Measurements from ENCODE around the gene STARD7.
"Not testable (repeated sequence)": the region's sequence is repeated elsewhere in the genome, so short reads cannot be mapped to it uniquely, and the experiment has no call there.

STARD7 gene, protein sequence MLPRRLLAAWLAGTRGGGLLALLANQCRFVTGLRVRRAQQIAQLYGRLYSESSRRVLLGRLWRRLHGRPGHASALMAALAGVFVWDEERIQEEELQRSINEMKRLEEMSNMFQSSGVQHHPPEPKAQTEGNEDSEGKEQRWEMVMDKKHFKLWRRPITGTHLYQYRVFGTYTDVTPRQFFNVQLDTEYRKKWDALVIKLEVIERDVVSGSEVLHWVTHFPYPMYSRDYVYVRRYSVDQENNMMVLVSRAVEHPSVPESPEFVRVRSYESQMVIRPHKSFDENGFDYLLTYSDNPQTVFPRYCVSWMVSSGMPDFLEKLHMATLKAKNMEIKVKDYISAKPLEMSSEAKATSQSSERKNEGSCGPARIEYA

DNA sequence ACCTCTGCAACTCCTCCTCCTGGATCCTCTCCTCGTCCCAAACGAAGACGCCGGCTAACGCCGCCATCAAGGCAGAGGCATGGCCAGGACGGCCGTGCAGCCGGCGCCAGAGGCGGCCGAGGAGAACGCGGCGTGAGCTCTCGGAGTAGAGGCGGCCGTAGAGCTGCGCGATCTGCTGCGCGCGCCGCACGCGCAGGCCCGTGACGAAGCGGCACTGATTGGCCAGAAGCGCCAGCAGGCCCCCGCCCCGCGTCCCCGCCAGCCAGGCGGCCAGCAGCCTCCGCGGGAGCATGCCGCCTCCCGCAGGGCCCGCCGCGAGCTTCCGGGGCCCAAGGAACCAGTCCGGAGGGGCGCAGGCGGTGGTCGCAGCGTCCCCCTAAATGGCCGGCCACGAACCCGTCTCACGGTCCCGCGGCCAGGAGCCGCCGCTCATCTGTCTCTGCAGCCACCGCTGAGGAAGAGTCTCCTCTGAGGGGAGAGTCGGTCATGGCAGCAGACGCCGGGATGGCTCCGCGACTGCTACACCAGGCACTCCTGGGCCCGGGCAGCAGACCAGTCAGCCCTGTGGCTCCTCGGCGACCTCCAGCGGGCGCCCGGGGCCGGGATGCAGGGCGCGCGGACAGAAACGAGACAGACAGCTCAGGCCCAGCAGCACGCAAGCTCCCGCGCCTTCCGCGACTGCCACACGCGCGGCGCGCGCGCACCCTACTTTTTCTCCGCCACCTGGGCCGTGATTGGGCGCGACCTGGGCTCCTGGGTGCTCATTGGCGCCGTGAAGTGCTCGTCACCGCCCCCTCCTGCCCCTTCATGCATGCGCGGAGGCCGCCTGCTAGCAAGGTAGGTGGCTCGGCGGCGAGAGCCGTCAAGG is at the start of gene STARD7:
Gene STARD7, minus strand, starts transcription at position 685 of the 868 bp plus-strand sequence. Its CDS starts 393 bp downstream, at position 292.
- peak; percentile 95 for DNase-seq (ENCODE audit: low read depth)
- peak within 1 kb of the TSS; percentile 87 for H3K4me3 ChIP-seq (ENCODE audit: low read depth, low read length)

DNA sequence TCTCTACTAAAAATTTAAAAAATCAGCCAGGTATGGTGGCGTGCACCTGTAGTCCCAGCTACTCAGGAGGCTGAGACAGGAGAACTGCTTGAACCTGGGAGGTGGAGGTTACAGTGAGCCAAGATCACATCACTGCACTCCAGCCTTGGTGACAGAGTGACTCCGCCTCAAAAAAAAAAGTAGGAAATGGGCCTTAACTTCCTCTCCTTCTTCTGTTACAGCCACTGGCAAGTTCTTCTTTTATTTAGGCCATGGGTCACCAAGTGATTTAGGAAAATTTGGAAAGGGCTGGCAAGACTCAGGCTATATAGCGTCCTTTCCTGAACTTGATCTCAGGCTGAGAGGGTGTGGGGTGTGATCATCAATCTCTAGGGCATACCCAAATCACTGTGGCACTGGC is 49.1 kb upstream of the STARD7 start:
- DNase-seq (ENCODE audit: low read depth): not testable (repeated sequence)

GRCh38 chr2:96256611-96257113 is 48.0 kb upstream of the STARD7 start:
- H3K4me3 ChIP-seq (ENCODE audit: low read depth, low read length): no peak overlapping the region
- no peak for DNase-seq (ENCODE audit: low read depth)

More for the DNA sequence above, 49.1 kb upstream of the STARD7 start:
- H3K4me3 ChIP-seq (ENCODE audit: low read depth, low read length): not testable (repeated sequence)

DNA sequence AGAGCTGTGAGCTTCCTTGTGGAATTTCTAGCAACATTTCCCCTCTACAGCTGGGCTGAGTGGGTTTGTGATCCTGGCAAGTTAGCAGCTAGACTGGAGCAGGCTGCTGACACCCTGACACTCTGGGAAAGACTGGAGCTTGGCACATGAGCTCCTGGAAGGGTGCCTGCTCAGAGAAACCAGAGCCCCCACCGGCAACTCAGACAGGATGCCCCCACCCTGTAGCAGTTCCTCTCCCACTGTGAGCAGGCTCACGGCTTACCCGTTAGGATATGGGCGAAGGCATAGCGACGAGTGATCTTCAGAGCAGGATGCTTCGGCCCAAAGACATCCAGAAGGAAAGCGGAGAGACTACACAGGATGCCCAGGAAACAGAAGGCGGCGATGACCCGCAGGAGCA is 45.9 kb upstream of the STARD7 start:
- no peak overlapping the region for H3K4me3 ChIP-seq (ENCODE audit: low read depth, low read length)
- no peak for DNase-seq (ENCODE audit: low read depth)

DNA sequence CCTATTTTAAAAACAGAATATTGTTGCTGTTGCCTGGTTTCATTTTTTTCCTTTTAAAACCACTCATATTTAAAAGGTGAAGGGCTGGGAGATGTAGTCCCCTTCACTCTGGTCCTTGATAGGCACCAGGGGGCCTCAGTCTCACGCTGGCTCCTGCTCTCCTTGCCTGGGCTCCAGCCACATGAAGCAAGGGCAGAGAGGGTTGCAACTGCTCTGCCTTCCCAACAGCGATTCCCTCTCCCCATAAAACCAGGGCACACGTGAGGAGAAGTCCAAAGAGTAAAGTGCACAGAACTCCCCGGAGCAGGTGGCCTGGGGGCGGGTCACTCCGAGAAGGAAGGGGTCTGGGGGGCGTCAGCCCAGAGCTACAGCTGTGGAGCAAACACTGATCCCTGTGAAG is 44.4 kb upstream of the STARD7 start:
- H3K4me3 ChIP-seq (ENCODE audit: low read depth, low read length): no peak overlapping the region
- no peak for DNase-seq (ENCODE audit: low read depth)

GRCh38 chr2:96252526-96252925 is 43.9 kb upstream of the STARD7 start:
- no peak for DNase-seq (ENCODE audit: low read depth)
- no peak overlapping the region for H3K4me3 ChIP-seq (ENCODE audit: low read depth, low read length)

- DNase-seq (ENCODE audit: low read depth): peak; percentile 76
- H3K4me3 ChIP-seq (ENCODE audit: low read depth, low read length): no peak overlapping the region
Observed at GRCh38 chr2:96251721-96252292, 43.2 kb upstream of the STARD7 start.

GRCh38 chr2:96250188-96250587 is 41.6 kb upstream of the STARD7 start:
- DNase-seq (ENCODE audit: low read depth): no peak
- no peak overlapping the region for H3K4me3 ChIP-seq (ENCODE audit: low read depth, low read length)

- DNase-seq (ENCODE audit: low read depth): no peak
- no peak overlapping the region for H3K4me3 ChIP-seq (ENCODE audit: low read depth, low read length)
Observed at GRCh38 chr2:96249654-96250053, 41.0 kb upstream of the STARD7 start.

DNA sequence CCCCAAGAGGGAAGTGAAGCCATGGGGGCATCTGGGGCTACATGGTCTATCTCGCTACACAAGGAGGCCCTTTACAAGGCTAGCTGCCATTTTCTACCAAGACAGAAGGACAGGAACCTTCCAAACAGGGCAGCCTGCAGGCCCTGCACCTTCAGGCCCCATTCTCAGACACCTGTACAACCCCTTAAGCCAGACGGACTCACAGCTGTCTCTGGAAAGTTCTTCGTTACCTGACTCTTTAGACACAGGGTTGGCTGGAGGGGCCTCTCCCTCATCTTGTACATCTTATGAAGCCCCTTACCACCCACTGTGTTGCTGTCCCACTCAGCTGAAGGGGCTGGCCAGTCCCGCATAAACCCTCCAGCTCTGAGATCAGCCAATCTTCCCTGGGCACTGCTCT is 40.0 kb upstream of the STARD7 start:
- no peak overlapping the region for H3K4me3 ChIP-seq (ENCODE audit: low read depth, low read length)
- no peak for DNase-seq (ENCODE audit: low read depth)

GRCh38 chr2:96247896-96248295 is 39.3 kb upstream of the STARD7 start:
- H3K4me3 ChIP-seq (ENCODE audit: low read depth, low read length): no peak overlapping the region
- no peak for DNase-seq (ENCODE audit: low read depth)

- no peak for DNase-seq (ENCODE audit: low read depth)
- no peak overlapping the region for H3K4me3 ChIP-seq (ENCODE audit: low read depth, low read length)
Observed at GRCh38 chr2:96247009-96247408, 38.4 kb upstream of the STARD7 start.

- H3K4me3 ChIP-seq (ENCODE audit: low read depth, low read length): no peak overlapping the region
- no peak for DNase-seq (ENCODE audit: low read depth)
Observed at GRCh38 chr2:96245609-96246390, 37.2 kb upstream of the STARD7 start.

GRCh38 chr2:96243843-96244242 is 35.2 kb upstream of the STARD7 start:
- DNase-seq (ENCODE audit: low read depth): no peak
- H3K4me3 ChIP-seq (ENCODE audit: low read depth, low read length): no peak overlapping the region

DNA sequence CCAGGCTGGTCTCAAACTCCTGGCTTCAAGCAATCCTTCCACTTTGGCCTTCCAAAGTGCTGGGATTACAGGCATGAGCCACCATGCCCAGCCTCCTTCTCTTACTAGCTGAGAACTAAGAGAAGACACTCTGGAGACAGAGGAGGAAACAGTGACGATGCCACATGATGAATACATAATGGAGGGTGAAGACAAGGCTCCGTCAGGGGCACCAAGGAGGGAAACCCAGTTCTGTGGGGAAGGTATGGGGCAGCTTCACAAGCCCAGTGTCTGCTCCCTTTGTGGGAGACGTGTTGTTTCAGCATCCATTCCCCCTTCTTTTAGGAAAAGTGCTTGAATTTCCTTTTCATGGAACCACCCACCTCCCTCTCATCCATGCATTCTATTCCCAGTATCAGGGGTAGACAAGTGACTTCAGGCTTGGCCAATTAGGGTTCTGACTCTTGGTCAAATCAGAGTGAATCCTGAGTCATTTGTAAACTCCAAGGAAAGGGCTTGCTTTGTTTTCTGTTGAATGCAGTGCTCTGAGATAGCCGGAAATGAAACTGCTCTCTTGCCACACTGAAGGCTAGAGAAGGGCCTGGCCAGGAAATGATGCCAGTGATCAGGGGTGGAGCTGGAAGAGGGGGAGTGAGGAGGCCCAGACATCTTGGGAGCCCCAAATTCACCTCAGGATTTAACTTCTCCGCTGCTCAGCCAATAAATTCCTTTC is 33.4 kb upstream of the STARD7 start:
- DNase-seq (ENCODE audit: low read depth): no peak
- H3K4me3 ChIP-seq (ENCODE audit: low read depth, low read length): no peak overlapping the region

DNA sequence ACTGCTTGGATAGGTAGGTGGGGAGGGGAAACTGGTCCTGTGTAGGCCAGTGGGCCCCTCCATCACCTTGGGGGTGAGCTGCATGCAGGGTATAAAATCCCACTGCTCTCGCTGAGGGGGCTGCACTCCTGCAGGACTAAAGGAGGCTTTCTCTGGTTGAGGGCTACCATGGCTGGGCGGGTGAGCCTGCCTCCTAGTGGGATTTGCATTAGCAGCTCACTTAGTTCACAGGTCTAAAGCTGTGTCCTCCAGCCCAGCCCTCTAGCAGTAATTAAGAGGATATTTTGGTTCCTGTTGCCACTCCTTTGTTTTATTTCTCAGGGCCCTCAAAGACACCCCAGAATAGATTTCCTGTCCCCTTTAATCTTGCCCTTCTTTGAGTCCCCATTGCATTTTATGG is 32.6 kb upstream of the STARD7 start:
- no peak for DNase-seq (ENCODE audit: low read depth)
- no peak overlapping the region for H3K4me3 ChIP-seq (ENCODE audit: low read depth, low read length)

- H3K4me3 ChIP-seq (ENCODE audit: low read depth, low read length): no peak overlapping the region
- no peak for DNase-seq (ENCODE audit: low read depth)
Observed at GRCh38 chr2:96240341-96241038, 31.9 kb upstream of the STARD7 start.

DNA sequence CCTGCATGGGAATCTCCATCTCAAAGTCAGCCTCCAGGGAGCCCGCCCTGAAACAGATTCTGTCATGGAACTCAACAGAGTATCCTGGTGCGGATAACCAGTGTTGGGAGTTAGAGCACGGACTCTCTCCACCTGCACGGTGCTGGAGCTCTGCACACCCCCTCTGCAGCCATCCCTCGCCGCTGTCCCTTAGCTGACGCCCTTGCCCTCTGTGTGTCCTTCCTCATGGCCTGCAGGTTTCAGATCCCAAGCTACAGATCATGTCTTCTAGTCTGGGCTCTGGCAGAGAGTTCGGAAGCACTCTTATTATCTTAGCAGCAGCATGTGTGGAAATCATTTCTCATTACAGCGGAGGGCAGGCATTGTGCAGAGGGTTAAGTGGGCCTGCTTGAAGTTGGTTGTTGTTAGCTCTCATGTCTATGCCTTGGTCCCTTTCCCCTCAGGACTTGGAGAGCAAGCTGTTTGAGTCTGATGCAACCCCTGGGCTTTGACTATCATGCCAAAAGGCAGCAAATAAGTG is 31.2 kb upstream of the STARD7 start:
- no peak overlapping the region for H3K4me3 ChIP-seq (ENCODE audit: low read depth, low read length)
- no peak for DNase-seq (ENCODE audit: low read depth)
